A549 (cell line): ENCODE data around the gene ZNF302. TPM values are rescaled to one million over a fixed set of nuclear protein-coding genes. Genes with fewer than 3 reads are reported as not detected.
A peak's percentile ranks its signal among the peaks of the same experiment; 100 is the strongest.

Experiments
- ATAC-seq, 2 experiments: fragments of 200-7000 bp in 1 of 2; fragments of >200 bp in 1 of 2; cut with Nextera tagmentation in 1 of 2; cut with Tn5 transposase in 1 of 2; 3 replicates each; pipeline versions ENCODE4 v1.8.0 to v1.9.1; 2018 to 2020; ENCODE audit warnings: mild to moderate bottlenecking in 1 of 2, moderate library complexity in 1 of 2
- CTCF ChIA-PET: fragments of 300-600 bp; sonication (Branson Sonifier 250); formaldehyde crosslinking; extraction: SDS; loops from one replicate; lab custom pipeline; 2021; ENCODE audit warnings: antibody characterized with exemption, inconsistent platforms; lab: Yijun Ruan, JAX
- POLR2A ChIA-PET: fragments of 350-600 bp; formaldehyde crosslinking; extraction: SDS; loops from one replicate; lab custom pipeline; 2021; ENCODE audit warnings: antibody characterized with exemption, inconsistent platforms; lab: Yijun Ruan, JAX
- DNase-seq, 2 experiments: peaks; one replicate each; pipeline versions ENCODE4 v3.0.0 to v3.0.0-alpha.2; 2011 to 2016; ENCODE audit warnings: low read depth in 1 of 2, low spot score in 1 of 2
- FAIRE-seq: peaks from 2 replicates; lab custom pipeline; 2011; peaks lifted over from hg19 to GRCh38; lab: Jason Lieb, UNC
- H3K27ac ChIP-seq, 2 experiments: fragments of >200 bp; sonication (Bioruptor Twin); formaldehyde crosslinking; 3 replicates each; pipeline ENCODE4 v1.5.1; 2016 to 2017
- H3K4me1 ChIP-seq: fragments of >200 bp; sonication (Bioruptor Twin); formaldehyde crosslinking; 3 replicates; pipeline ENCODE4 v1.6.1; 2016
- H3K4me2 ChIP-seq: fragments of >200 bp; sonication (Bioruptor Twin); formaldehyde crosslinking; 3 replicates; pipeline ENCODE4 v1.6.1; 2016
- H3K4me3 ChIP-seq: fragments of >200 bp; sonication (Bioruptor Twin); formaldehyde crosslinking; 3 replicates; pipeline ENCODE4 v1.5.1; 2016
- H3K9me3 ChIP-seq: fragments of >200 bp; sonication (Bioruptor Twin); formaldehyde crosslinking; 3 replicates; pipeline ENCODE4 v1.6.1; 2016
- BHLHE40 ChIP-seq: IDR thresholded peaks from 2 replicates; pipeline ENCODE4 v1.6.1; 2012; ENCODE audit warnings: low read depth, low read length, inconsistent platforms
- CBX2 ChIP-seq: fragments of 200-600 bp; sonication (generic); IDR thresholded peaks from 2 replicates; pipeline ENCODE4 v1.6.1; 2016; ENCODE audit warnings: low read depth, mild to moderate bottlenecking, borderline replicate concordance
- CEBPB ChIP-seq, 2 experiments: fragments of >200 bp in 1 of 2; sonication (Bioruptor Twin) in 1 of 2; formaldehyde crosslinking in 1 of 2; IDR thresholded peaks; 2 replicates each; pipeline ENCODE4 v1.6.1; 2012 to 2016
- CHD4 ChIP-seq: fragments of 200-600 bp; sonication (generic); IDR thresholded peaks from 2 replicates; pipeline ENCODE4 v1.6.1; 2016; ENCODE audit warnings: antibody characterized with exemption, mild to moderate bottlenecking, borderline replicate concordance
- EHMT2 ChIP-seq: fragments of 200-600 bp; sonication (generic); IDR thresholded peaks from 2 replicates; pipeline ENCODE4 v1.6.1; 2016; ENCODE audit warnings: antibody characterized with exemption, low read depth, mild to moderate bottlenecking, moderate library complexity
- ELK1 ChIP-seq: fragments of 150-350 bp; IDR thresholded peaks from 2 replicates; pipeline ENCODE4 v1.6.1; 2014; ENCODE audit warnings: low read depth, mild to moderate bottlenecking, low read length
- FOSL2 ChIP-seq, 2 experiments: fragments of 450-650 bp in 1 of 2; fragments of >200 bp in 1 of 2; sonication (Bioruptor Twin) in 1 of 2; formaldehyde crosslinking; IDR thresholded peaks; 2 replicates each; pipeline versions ENCODE4 v1.5.0 to v1.6.1; 2016 to 2020; ENCODE audit warnings: mild to moderate bottlenecking in 1 of 2, moderate library complexity in 1 of 2
- FOXS1 ChIP-seq: fragments of 250-450 bp; sonication (Bioruptor Pico); IDR thresholded peaks from 2 replicates; pipeline ENCODE4 v1.5.0; 2020; ENCODE audit warnings: mild to moderate bottlenecking, moderate library complexity
- HDAC2 ChIP-seq: fragments of 200-600 bp; sonication (generic); IDR thresholded peaks from 2 replicates; pipeline ENCODE4 v1.6.1; 2016
- HES2 ChIP-seq: fragments of >200 bp; sonication (Bioruptor Twin); formaldehyde crosslinking; IDR thresholded peaks from 2 replicates; pipeline ENCODE4 v1.6.1; 2016
- HMGXB4 ChIP-seq: fragments of 250-450 bp; sonication (Bioruptor Pico); IDR thresholded peaks from 2 replicates; pipeline ENCODE4 v1.5.0; 2021; ENCODE audit warnings: mild to moderate bottlenecking, moderate library complexity, borderline replicate concordance
- MAX ChIP-seq: IDR thresholded peaks from 2 replicates; pipeline ENCODE4 v1.6.1; 2012
- NR3C1 ChIP-seq: fragments of >200 bp; sonication (Bioruptor Twin); formaldehyde crosslinking; IDR thresholded peaks from 3 replicates; pipeline ENCODE4 v1.6.1; 2017
- PBX3 ChIP-seq: IDR thresholded peaks from 2 replicates; pipeline ENCODE4 v1.6.1; 2012
- PHF8 ChIP-seq: fragments of 200-600 bp; sonication (generic); IDR thresholded peaks from 2 replicates; pipeline ENCODE4 v1.6.1; 2016; ENCODE audit warnings: low read depth, mild to moderate bottlenecking, antibody characterized with exemption, moderate library complexity, borderline replicate concordance
- RARB ChIP-seq: fragments of 250-450 bp; sonication (Bioruptor Pico); IDR thresholded peaks from 2 replicates; pipeline ENCODE4 v1.8.0; 2021; ENCODE audit warnings: mild to moderate bottlenecking, moderate library complexity
- RCOR1 ChIP-seq: fragments of 150-350 bp; IDR thresholded peaks from 2 replicates; pipeline ENCODE4 v1.6.1; 2014; ENCODE audit warnings: antibody characterized with exemption, low read length, low read depth
- REST ChIP-seq: fragments of 200-600 bp; sonication (generic); IDR thresholded peaks from 2 replicates; pipeline ENCODE4 v1.6.1; 2016; ENCODE audit warnings: antibody characterized with exemption, mild to moderate bottlenecking, moderate library complexity
- RFX5 ChIP-seq: fragments of 450-650 bp; IDR thresholded peaks from 2 replicates; pipeline ENCODE4 v1.7.1; 2014; ENCODE audit warnings: antibody characterized with exemption, mild to moderate bottlenecking, moderate library complexity
- SREBF2 ChIP-seq: fragments of 450-650 bp; IDR thresholded peaks from 2 replicates; pipeline ENCODE4 v1.6.1; 2014; ENCODE audit warnings: mild to moderate bottlenecking, moderate library complexity
- WGBS: methylation state at CpG from one replicate; pipeline ENCODE4 v1.1.6; 2017; ENCODE audit errors: missing lambda C conversion rate; 5-methylcytosine and 5-hydroxymethylcytosine counted together
- polyA plus RNA-seq, 4 experiments: library from polyadenylated mRNA; depleted of rRNA in 3 of 4; stranded (reverse); fragments of >200 nt; fragmentation: RNase III in 1 of 4; extraction: RNeasy Plus Mini Kit Qiagen cat#74134 plus additional on column Dnase treatment in 1 of 4; gene quantifications; 2 replicates in 3 of 4; 3 replicates in 1 of 4; pipeline ENCODE4 v1.2.3, GENCODE V29; 2011 to 2017

The ZNF302 gene
- polyA plus RNA-seq, 2 of the 4 experiments (the other 2 are of a cell fraction): 26.2 to 56.3 TPM

GRCh38 chr19:34673590-34673989 lies 3.9 kb upstream of the ZNF302 start:
- H3K4me1 ChIP-seq: no peaks in the 10 kb centered on the region
- peaks cover 57% of the 10 kb centered on the region for H3K9me3 ChIP-seq
- H3K27ac ChIP-seq: no peak overlapping the region
- 8% methylated on average over 3 of the region's 3 CpGs for WGBS
- DNase-seq: no peak
- no peak for ATAC-seq
- no peak overlapping the region for H3K4me2 ChIP-seq
- FAIRE-seq: peak; percentile 76
- H3K4me3 ChIP-seq: no peak overlapping the region
- POLR2A ChIA-PET: no interaction called here
- CTCF ChIA-PET: interaction anchor here (0.6 to 1.6 kb wide), 3 partner anchors 35 to 223 kb away, joined by 3 to 6 read pairs (median 4); no protein-coding TSS in a partner anchor
- TF ChIP-seq HMGXB4 (CRISPR knock-in tag) (no peak), CBX2 (no peak), PBX3 (no peak), ELK1 (no peak), CEBPB (IDR thresholded peaks at IDR 0.05) (no peak), SREBF2 (no peak), HDAC2 (no peak), RCOR1 (no peak), REST (no peak)

GRCh38 chr19:34675250-34675649 lies 2.2 kb upstream of the ZNF302 start:
- FAIRE-seq: no peak
- no peak overlapping the region for H3K27ac ChIP-seq
- no peaks in the 10 kb centered on the region for H3K4me1 ChIP-seq
- H3K4me2 ChIP-seq: no peak overlapping the region
- 67% methylated on average over 3 of the region's 3 CpGs for WGBS
- DNase-seq: no peak
- CTCF ChIA-PET: interaction anchor here (1.1 to 2.1 kb wide), 6 partner anchors 35 to 467 kb away, joined by 3 to 9 read pairs (median 3); no protein-coding TSS in a partner anchor
- POLR2A ChIA-PET: interaction anchor here (0.9 kb wide), 1 partner anchor 58 kb away, joined by 4 read pairs; the partner anchor contains the start of gene ZNF181
- no peak overlapping the region for H3K4me3 ChIP-seq
- H3K9me3 ChIP-seq: peaks cover 71% of the 10 kb centered on the region
- no peak for TF ChIP-seq ELK1
- no peak for TF ChIP-seq RFX5
- no peak for TF ChIP-seq BHLHE40
- no peak for TF ChIP-seq RARB (CRISPR knock-in tag)
- no peak for TF ChIP-seq PHF8
- no peak for TF ChIP-seq HES2
- TF ChIP-seq MAX: no peak
- no peak for TF ChIP-seq REST
- TF ChIP-seq CHD4: no peak
- no peak for TF ChIP-seq EHMT2
- TF ChIP-seq NR3C1: no peak
- no peak for TF ChIP-seq FOXS1 (CRISPR knock-in tag)
- no peak for TF ChIP-seq HDAC2
- no peak for TF ChIP-seq FOSL2 (IDR thresholded peaks at IDR 0.05)
- TF ChIP-seq FOSL2 (CRISPR knock-in tag; IDR thresholded peaks at IDR 0.05): no peak
- no peak for ATAC-seq
